ENCODE data around the gene CYP2E1.
"Not testable (repeated sequence)": the region's sequence is repeated elsewhere in the genome, so short reads cannot be mapped to it uniquely, and the experiment has no call there.

Gene CYP2E1

DNA sequence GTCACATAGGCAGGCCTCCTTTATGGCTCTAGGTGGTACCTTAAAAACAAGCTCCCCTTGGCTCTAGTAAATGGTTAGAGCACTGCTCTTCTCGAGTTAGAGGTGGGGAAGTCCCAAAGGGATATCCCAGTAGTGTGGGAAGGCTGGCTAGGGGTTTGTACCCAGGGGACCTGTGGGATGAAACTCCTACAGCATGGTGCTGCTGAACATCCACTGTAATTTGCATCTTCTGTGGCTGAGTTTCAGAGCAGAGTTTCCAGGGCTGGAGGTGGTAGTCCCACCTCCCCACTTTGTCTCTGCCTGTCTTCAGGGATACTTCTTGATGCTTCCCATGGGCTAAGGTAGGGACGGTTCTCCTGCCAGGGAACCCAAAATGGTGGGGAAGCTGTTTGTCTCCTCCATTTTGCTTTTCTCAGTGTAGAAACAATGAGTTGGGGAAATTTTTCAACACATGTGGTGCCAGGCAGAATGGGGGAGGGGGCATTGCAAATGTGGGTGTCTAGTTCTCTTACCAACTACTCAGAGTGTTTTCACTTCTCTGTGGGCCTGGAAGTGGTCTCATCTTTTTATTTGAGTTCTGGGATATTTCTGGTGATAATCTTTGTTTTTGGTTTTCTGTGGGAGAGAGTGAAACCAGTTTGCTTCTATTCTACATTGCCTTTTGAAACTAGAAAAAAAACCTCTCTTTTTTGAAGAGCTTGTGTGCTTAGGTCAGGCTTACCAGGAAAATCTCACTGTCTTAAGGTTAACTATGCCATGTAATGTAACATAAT, 37.2 kb upstream of the CYP2E1 start:
- TF ChIP-seq, protein P1, sequence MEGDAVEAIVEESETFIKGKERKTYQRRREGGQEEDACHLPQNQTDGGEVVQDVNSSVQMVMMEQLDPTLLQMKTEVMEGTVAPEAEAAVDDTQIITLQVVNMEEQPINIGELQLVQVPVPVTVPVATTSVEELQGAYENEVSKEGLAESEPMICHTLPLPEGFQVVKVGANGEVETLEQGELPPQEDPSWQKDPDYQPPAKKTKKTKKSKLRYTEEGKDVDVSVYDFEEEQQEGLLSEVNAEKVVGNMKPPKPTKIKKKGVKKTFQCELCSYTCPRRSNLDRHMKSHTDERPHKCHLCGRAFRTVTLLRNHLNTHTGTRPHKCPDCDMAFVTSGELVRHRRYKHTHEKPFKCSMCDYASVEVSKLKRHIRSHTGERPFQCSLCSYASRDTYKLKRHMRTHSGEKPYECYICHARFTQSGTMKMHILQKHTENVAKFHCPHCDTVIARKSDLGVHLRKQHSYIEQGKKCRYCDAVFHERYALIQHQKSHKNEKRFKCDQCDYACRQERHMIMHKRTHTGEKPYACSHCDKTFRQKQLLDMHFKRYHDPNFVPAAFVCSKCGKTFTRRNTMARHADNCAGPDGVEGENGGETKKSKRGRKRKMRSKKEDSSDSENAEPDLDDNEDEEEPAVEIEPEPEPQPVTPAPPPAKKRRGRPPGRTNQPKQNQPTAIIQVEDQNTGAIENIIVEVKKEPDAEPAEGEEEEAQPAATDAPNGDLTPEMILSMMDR (IDR thresholded peaks at IDR 0.05; ENCODE audit: low read depth, low read length, missing control alignments) = no peak
- no peak overlapping the region for H3K4me3 ChIP-seq (ENCODE audit: low read depth, low read length)
- peak; percentile 33 for DNase-seq (ENCODE audit: low read depth)

DNA sequence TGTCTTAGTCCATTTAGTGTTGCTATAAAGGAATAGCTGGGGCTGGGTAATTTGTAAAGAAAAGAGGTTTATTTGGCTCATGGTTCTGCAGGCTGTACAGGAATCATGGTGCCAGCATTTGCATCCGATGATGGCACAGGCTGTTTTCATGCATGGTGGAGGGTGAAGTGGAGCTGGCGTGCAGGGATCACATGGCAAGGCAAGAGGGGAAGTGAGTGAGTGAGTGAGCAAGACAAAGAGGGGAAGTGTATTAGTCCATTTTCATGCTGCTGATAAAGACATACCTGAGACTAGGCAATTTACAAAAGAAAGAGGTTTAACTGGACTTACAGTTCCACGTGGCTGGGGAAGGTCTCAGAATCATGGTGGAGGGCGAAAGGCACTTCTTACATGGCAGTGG, 33.6 kb upstream of the CYP2E1 start:
- DNase-seq (ENCODE audit: low read depth); H3K4me3 ChIP-seq (ENCODE audit: low read depth, low read length): not testable (repeated sequence)

DNA sequence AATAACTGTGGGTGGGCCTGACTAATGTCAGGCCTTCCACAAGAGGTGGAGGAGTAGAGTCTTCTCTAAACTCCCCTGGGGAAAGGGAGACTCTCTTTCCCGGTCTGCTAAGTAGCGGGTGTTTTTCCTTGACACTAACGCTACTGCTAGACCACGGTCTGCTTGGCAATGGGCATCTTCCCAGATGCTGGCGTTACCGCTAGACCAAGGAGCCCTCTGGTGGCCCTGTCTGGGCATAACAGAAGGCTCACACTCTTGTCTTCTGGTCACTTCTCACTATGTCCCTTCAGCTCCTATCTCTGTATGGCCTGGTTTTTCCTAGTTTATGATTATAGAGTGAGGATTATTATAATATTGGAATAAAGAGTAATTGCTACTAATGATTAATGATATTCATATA, 29.8 kb upstream of the CYP2E1 start:
- DNase-seq (ENCODE audit: low read depth); H3K4me3 ChIP-seq (ENCODE audit: low read depth, low read length): not testable (repeated sequence)
- TF ChIP-seq, protein P1 (IDR thresholded peaks at IDR 0.05; ENCODE audit: low read depth, low read length, missing control alignments) = peak; percentile 44

DNA sequence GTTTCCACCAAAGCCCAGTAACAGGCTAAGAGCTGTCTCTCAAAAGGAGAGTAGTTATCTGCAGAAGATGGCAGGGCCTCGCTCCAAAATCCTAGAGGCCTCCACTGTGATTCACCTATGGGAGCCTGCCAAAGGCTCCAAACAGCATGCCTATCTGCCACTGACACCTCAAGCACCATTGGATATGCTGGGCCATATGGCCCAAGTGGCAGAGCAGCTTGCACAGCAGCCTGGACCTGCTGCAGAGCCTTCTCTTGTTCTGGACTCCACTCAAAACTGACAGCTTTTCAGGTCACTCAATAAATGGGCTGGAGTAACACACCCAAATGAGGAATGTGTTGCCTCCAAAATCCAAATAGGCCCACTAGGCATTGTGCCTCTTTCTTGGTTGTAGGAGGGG, 28.0 kb upstream of the CYP2E1 start:
- DNase-seq (ENCODE audit: low read depth) = not testable (repeated sequence)

DNA sequence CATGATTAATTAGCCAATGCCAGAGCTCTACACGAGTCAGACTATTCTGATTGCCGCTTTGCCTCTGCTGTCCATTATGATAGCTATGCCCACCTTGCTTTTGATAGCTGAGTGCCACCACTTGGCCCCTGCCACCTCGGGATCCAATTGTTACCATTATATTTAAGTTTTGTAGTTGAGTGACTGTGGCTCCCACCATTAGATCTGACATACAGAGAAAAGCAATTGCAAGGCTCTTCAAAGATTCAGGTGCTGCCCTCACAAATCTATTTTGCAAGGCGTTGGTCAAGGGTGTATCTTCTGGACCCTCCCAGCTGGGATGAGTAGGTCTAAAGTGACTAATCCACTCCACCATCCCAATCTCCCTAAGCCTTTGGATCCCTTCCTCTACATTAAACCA, 26.3 kb upstream of the CYP2E1 start:
- not testable (repeated sequence) for H3K4me3 ChIP-seq (ENCODE audit: low read depth, low read length); DNase-seq (ENCODE audit: low read depth)

More for the DNA sequence above, 28.0 kb upstream of the CYP2E1 start:
- H3K4me3 ChIP-seq (ENCODE audit: low read depth, low read length) = not testable (repeated sequence)

DNA sequence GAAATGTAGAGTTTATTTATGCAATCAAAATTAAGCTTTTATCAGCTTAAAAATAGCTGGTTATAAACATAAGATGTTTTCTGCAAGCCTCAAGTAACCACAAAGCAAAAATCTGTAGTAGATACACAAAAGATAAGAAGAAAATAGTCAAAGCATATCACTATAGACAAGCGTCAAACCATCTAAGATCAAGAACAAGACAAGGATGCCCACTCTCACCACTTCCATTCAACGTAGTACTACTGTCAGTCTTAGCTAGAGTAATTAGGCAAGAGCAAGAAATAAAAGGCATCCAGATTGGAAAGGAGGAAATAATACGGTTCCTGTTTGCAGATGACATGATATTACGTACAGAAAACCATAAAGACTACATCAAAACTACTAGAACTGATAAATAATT, 17.5 kb upstream of the CYP2E1 start:
- no peak for DNase-seq (ENCODE audit: low read depth)
- no peak overlapping the region for H3K4me3 ChIP-seq (ENCODE audit: low read depth, low read length)
- TF ChIP-seq, protein P1 (IDR thresholded peaks at IDR 0.05; ENCODE audit: low read depth, low read length, missing control alignments) = no peak

DNA sequence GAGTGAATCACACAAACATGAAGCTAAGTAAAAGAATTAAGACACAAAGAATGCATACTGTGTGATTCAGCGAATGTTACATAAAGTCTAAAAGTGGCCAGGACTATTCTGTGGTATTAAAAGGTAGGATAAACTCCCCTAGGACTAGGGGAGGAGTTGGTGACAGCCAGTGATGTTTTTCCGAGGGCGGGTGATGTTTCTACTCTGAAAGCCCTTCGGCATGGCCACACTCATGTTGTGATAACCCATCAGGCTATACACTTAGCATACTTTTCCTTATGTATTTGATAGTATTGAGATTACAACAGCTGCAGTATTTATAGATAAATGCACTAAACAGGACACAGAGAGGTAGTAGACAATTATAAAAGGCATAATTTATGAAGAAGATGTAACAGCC, 15.8 kb upstream of the CYP2E1 start:
- no peak overlapping the region for H3K4me3 ChIP-seq (ENCODE audit: low read depth, low read length)
- DNase-seq (ENCODE audit: low read depth) = no peak
- TF ChIP-seq, protein P1 (IDR thresholded peaks at IDR 0.05; ENCODE audit: low read depth, low read length, missing control alignments) = no peak

DNA sequence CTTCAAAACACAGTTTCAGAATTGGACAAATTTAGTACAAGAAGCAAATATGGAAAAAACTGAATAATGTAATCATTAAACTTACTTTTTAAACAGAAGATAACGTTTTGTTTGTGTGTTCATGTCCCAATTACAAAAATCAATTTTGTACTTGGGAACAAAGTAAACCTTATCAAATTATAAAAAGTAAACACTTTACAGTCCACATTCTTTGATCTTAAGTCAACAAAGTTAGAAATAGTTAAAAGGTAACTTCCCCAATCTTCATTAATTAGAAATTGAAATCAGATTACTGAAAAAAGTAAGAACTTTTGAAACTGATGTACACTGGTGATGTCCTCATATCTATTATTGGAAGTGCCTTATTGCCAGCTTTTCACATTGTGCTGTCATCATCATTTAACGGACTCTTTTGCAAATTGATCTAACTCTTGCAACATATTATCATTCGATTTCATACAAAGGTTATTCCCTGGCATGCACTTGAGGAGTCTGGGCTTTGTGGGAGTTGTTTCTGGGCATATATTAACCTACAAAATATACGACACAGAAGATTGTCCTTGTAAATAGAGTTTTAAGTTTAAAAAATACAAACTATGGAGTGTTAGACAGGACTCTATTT, 15.1 kb upstream of the CYP2E1 start:
- no peak for DNase-seq (ENCODE audit: low read depth)
- TF ChIP-seq, protein P1 (IDR thresholded peaks at IDR 0.05; ENCODE audit: low read depth, low read length, missing control alignments) = no peak
- no peak overlapping the region for H3K4me3 ChIP-seq (ENCODE audit: low read depth, low read length)
